Measurements from ENCODE around the gene NAALADL2.

- no peak for TF ChIP-seq POLR2A (IDR thresholded peaks at IDR 0.05; ENCODE audit: low read depth, low read length)
- no peak for TF ChIP-seq FOS (IDR thresholded peaks at IDR 0.05; ENCODE audit: low read depth, low read length)
- TF ChIP-seq USF2 (IDR thresholded peaks at IDR 0.05; ENCODE audit: low read depth, low read length) = no peak
- TF ChIP-seq, protein P1, sequence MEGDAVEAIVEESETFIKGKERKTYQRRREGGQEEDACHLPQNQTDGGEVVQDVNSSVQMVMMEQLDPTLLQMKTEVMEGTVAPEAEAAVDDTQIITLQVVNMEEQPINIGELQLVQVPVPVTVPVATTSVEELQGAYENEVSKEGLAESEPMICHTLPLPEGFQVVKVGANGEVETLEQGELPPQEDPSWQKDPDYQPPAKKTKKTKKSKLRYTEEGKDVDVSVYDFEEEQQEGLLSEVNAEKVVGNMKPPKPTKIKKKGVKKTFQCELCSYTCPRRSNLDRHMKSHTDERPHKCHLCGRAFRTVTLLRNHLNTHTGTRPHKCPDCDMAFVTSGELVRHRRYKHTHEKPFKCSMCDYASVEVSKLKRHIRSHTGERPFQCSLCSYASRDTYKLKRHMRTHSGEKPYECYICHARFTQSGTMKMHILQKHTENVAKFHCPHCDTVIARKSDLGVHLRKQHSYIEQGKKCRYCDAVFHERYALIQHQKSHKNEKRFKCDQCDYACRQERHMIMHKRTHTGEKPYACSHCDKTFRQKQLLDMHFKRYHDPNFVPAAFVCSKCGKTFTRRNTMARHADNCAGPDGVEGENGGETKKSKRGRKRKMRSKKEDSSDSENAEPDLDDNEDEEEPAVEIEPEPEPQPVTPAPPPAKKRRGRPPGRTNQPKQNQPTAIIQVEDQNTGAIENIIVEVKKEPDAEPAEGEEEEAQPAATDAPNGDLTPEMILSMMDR (conservative IDR thresholded peaks at IDR 0.05; ENCODE audit: low read depth, low read length) = no peak
- TF ChIP-seq CHD1 (IDR thresholded peaks at IDR 0.05; ENCODE audit: low read depth, low read length) = no peak
- TF ChIP-seq CEBPB (IDR thresholded peaks at IDR 0.05; ENCODE audit: low read depth, low read length) = no peak
- TF ChIP-seq SMC3 (IDR thresholded peaks at IDR 0.05; ENCODE audit: low read depth, low read length) = no peak
- TF ChIP-seq MAFK (IDR thresholded peaks at IDR 0.05; ENCODE audit: low read depth, low read length) = no peak
- TF ChIP-seq RCOR1 (IDR thresholded peaks at IDR 0.05; ENCODE audit: insufficient replicate concordance, low read length) = no peak
- no peak for TF ChIP-seq RAD21 (IDR thresholded peaks at IDR 0.05; ENCODE audit: low read length)
- TF ChIP-seq RFX5 (IDR thresholded peaks at IDR 0.05; ENCODE audit: low read depth, low read length) = no peak
- TF ChIP-seq MAZ (IDR thresholded peaks at IDR 0.05; ENCODE audit: borderline replicate concordance, low read depth, low read length) = no peak
- TF ChIP-seq BHLHE40 (IDR thresholded peaks at IDR 0.05; ENCODE audit: low read depth, low read length) = no peak
These were observed 363.2 kb downstream of the NAALADL2 start for GRCh38 chr3:175222356-175222755.

Measured in IMR-90 (cell line).